ENCODE data around the gene NFATC2IP. TPM values are rescaled to one million over a fixed set of nuclear protein-coding genes. Genes with fewer than 3 reads are reported as not detected.
A peak's percentile ranks its signal among the peaks of the same experiment; 100 is the strongest.
"Not testable (repeated sequence)": the region's sequence is repeated elsewhere in the genome, so short reads cannot be mapped to it uniquely, and the experiment has no call there.

Gene NFATC2IP
- total RNA-seq, 1 donor from 2014 or later, result 30.0 TPM

DNA sequence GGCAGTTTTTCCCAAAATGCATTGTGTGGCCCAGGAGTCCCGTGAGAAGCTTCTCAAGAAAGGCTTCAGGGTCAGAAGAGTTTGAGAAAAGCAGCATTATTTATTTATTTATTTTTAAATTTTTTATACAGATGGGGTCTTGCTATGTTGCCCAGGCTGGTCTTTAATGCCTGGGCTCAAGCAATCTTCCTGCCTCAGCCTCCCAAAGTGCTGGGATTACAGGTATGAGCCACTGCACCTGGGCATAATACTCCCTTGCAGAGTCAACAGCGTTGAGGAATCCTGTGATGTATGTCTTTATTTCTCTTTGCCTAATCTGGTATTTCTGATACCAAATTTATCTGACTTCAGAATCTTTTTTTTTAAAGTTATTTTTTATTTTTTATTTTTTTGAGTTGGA lies 49.3 kb downstream of the NFATC2IP start:
- no peak for DNase-seq

DNA sequence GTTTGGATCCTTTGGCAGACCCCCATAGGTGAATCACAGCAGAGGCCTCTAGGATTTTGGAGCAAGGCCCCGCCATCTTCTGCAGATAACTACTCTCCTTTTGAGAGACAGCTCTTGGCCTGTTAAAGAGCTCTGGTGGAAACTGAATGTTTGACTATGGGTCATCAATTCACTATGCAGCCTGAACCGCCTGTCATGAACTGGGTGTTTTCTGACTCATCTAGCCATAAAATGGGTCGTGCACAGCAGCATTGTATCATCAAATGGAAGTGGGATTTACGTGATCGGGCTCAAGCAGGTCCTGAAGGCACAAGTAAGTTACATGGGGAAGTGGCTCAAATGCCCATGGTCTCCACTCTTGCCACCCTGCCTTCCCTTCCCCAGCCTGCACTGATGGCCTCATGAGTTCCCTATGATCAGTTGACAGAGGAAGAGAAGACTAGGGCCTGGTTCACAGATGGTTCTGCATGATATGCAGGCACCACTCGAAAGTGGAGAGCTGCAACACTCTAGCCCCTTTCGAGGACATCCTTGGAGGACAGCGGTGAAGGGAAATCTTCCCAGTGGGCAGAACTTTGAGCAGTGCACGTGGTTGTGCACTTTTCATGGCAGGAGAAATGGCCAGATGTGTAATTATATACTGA lies 53.9 kb downstream of the NFATC2IP start:
- DNase-seq, result not testable (repeated sequence)

DNA sequence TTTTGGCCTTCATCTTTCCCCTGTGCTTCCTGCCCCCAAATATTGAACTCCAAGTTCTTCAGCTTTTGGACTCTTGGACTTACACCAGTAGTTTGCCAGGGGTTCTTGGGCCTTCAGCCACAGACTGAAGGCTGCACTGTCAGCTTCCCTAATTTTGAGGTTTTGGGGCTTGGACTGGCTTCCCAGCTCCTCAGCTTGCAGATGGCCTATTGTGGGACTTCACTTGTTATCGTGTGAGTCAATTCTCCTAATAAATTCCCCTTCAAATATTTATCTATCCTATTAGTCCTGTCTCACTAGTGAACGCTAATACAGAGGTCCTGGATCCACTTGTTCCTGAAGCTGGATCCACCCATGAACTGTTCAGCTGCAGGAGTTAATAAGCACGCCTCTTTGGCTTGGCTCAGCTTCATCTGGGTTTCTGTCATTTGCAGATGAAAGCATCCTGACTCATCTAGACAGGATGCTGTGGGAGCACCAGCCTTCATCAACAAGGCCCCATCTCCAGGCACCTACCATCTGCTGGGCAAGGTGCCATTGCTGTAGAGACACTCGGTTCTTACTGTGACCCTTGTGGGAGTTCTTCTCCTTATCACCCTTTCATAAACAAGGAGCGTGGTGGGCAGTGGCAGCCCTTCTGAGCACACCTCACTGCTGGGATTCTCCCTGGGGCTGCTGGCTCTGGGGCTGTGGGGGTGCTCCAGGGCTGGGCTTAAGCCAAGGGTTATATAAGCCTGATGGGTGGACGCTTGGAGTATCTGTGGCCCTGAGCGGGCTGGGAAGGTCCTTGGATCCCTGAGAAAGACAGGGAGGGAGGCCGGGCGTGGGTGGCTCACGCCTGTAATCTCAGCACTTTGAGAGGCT lies 57.2 kb downstream of the NFATC2IP start:
- peak; percentile 15 for DNase-seq

DNA sequence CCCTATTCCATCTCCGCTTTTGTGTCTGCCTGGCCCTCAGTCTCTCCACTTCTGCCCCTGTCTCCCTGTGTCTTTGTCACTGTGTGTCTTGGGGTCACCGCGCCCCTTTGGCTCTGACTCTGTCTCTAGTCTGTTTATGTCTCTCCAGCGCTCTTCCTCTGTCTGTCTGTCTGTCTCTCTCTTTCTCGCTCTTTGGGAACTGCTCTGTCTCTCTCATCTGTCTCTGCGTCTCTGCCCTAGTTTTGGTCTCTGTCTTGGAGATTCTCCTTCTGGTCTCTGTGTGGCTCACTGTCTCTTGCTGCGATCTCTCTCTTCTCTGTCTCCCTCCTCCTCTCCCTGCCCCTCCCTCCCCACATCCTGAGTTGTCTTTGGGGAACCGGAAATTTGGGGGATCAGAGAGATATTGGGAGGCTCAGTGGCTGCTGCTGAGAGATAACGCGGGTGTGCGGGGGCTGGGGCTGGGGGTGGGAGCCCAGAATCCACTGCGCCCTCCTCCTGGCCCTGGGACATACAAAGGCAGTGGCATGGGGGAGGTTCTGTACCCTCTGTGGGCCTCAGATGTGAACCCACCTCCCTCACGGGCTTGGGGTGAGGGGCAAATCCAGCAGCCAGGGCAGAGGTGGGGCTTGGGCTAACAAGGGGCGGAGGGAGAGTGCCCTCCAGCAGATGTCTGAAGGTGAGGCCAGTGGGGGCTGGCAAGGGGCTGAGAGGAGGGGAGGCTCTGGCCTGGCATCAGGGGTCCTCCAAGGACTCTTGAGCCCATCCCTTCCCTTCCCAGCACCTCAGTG lies 58.5 kb downstream of the NFATC2IP start:
- no peak for DNase-seq

GRCh38 chr16:29009838-29010166 lies 59.1 kb downstream of the NFATC2IP start:
- no peak for DNase-seq

- DNase-seq, result no peak
Measured at GRCh38 chr16:29011112-29011511, 60.4 kb downstream of the NFATC2IP start.

DNA sequence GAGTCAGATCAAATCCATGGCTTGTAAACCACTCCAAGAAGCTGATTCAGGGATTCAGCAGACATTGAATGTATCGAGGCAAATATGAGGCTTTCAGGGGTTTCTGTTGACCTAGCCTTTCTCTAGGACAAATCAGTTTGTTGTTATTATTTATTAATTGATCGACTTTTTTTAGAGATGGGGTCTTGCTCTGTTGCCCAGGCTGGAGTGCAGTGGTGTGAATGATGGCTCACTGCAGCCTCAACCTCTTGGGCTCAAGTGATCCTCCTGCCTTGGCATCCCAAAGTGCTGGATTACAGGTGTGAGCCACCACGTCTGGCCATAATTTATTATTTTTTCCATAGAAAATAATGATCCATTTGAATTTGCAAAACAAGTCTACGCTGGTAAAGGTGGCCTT lies 61.1 kb downstream of the NFATC2IP start:
- no peak for DNase-seq

DNA sequence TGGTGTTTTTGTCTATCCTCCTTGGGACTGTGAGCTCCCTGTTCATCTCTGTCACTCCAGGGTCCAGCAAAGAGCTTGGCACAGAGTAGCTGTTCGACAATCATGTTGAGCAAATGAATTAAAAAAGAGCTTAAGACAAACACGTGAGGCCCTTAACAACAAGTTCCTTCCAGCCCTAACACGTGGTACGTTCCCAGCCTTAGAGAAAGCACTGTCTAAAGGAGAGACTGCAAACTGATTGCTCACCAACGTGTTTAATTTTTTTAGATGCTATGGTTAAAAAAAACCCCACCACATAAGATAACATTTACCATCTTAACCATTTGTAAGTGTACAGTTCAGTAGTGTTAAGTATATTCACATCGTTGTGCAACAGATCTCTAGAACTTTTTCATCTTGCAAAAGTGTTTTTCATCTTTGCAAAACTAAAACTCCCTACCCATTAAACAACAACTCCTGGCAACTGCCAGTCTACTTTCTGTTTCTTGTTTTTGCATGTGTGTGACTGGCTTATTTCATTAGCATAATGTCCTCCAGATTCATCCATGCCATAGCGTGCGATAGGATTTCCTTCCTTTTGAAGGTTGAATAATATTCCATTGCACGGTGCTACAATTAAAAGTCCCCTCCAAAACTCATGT lies 62.3 kb downstream of the NFATC2IP start:
- no peak for DNase-seq

- no peak for DNase-seq
Measured at GRCh38 chr16:29014561-29015069, 63.9 kb downstream of the NFATC2IP start.

Other genes with a start within 250 kb of the NFATC2IP start
- gene EIF3C, start 239.5 kb upstream of the NFATC2IP start, total RNA-seq, result 147 and 213 TPM in 2 replicates
- 1.9 and 4.9 TPM in 2 replicates for gene NPIPB9, start 199.2 kb upstream of the NFATC2IP start, total RNA-seq
- 33.5 and 74.3 TPM in 2 replicates for gene ATXN2L, start 127.9 kb upstream of the NFATC2IP start, total RNA-seq
- gene TUFM, start 104.6 kb upstream of the NFATC2IP start, total RNA-seq, result 127 and 181 TPM in 2 replicates
- 9.4 and 13.0 TPM in 2 replicates for gene SH2B1, start 87.1 kb upstream of the NFATC2IP start, total RNA-seq
- gene ATP2A1, start 72.4 kb upstream of the NFATC2IP start, total RNA-seq, result not detected in 2 replicates
- 61.1 and 74.8 TPM in 2 replicates for gene RABEP2, start 25.7 kb upstream of the NFATC2IP start, total RNA-seq
- not detected in 2 replicates for gene CD19, start 19.0 kb upstream of the NFATC2IP start, total RNA-seq
- gene SPNS1, start 23.8 kb downstream of the NFATC2IP start, total RNA-seq, result 33.4 and 49.7 TPM in 2 replicates
- gene LAT, start 34.1 kb downstream of the NFATC2IP start, total RNA-seq, result 0.68 and 1.2 TPM in 2 replicates

All from dermis blood vessel endothelial cell (primary cell).